Glutamatergic neuron (in vitro differentiated cells): ENCODE measurements around the gene TAB2. TPM values are rescaled to one million over a fixed set of nuclear protein-coding genes. Genes with fewer than 3 reads are reported as not detected.

Experiments used
- DNase-seq: peaks from one replicate; pipeline ENCODE4 v3.0.0; 2022
- H3K27ac Mint-ChIP-seq: one replicate; pipeline ENCODE4 v1.8.0; 2020; ENCODE audit warnings: mild to moderate bottlenecking, mixed read lengths, inconsistent platforms; ENCODE audit not compliant: unreplicated experiment
- H3K27me3 Mint-ChIP-seq: one replicate; pipeline ENCODE4 v1.8.0; 2020; ENCODE audit warnings: mild to moderate bottlenecking, moderate library complexity, mixed read lengths, inconsistent platforms; ENCODE audit not compliant: unreplicated experiment
- H3K36me3 Mint-ChIP-seq: one replicate; pipeline ENCODE4 v1.8.0; 2020; ENCODE audit warnings: mild to moderate bottlenecking, mixed read lengths, inconsistent platforms; ENCODE audit not compliant: unreplicated experiment
- H3K4me1 Mint-ChIP-seq: one replicate; pipeline ENCODE4 v1.8.0; 2020; ENCODE audit warnings: mild to moderate bottlenecking, low read depth, mixed read lengths, inconsistent platforms; ENCODE audit not compliant: unreplicated experiment
- H3K4me3 Mint-ChIP-seq: one replicate; pipeline ENCODE4 v1.8.0; 2020; ENCODE audit warnings: mild to moderate bottlenecking, mixed read lengths, inconsistent platforms; ENCODE audit not compliant: unreplicated experiment
- H3K9me3 Mint-ChIP-seq: one replicate; pipeline ENCODE4 v1.8.0; 2020; ENCODE audit warnings: mild to moderate bottlenecking, moderate library complexity, mixed read lengths, inconsistent platforms; ENCODE audit not compliant: unreplicated experiment
- total RNA-seq: library from RNA; stranded (reverse); fragmentation: NEBNext Ultra II Directional; extraction: Animal tissue kit (Norgen Biotek cat#: 25700); gene quantifications from one replicate; pipeline ENCODE4 v1.2.1, GENCODE V29; 2021; ENCODE audit not compliant: unreplicated experiment
- TF ChIP-seq, protein P1 (sequence below): fragments of 200-600 bp; sonication (generic); IDR thresholded peaks from one replicate; pipeline ENCODE4 v1.5.0; 2021; ENCODE audit not compliant: partially characterized antibody, unreplicated experiment

Gene TAB2
- total RNA-seq, 1 donor from 2014 or later: 39.3 TPM

GRCh38 chr6:149435919-149436586 lies 118.5 kb downstream of the TAB2 start:
- DNase-seq: no peak
- Mint-ChIP-seq H3K4me1 (no peaks in the 10 kb centered on the region), H3K27me3 (peaks cover 2% of the 10 kb centered on the region), H3K27ac (no peak overlapping the region), H3K9me3 (peaks cover 5% of the 10 kb centered on the region), H3K36me3 (no peaks in the 10 kb centered on the region), H3K4me3 (no peak overlapping the region)
- TF ChIP-seq, protein P1, sequence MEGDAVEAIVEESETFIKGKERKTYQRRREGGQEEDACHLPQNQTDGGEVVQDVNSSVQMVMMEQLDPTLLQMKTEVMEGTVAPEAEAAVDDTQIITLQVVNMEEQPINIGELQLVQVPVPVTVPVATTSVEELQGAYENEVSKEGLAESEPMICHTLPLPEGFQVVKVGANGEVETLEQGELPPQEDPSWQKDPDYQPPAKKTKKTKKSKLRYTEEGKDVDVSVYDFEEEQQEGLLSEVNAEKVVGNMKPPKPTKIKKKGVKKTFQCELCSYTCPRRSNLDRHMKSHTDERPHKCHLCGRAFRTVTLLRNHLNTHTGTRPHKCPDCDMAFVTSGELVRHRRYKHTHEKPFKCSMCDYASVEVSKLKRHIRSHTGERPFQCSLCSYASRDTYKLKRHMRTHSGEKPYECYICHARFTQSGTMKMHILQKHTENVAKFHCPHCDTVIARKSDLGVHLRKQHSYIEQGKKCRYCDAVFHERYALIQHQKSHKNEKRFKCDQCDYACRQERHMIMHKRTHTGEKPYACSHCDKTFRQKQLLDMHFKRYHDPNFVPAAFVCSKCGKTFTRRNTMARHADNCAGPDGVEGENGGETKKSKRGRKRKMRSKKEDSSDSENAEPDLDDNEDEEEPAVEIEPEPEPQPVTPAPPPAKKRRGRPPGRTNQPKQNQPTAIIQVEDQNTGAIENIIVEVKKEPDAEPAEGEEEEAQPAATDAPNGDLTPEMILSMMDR: no peak

DNA sequence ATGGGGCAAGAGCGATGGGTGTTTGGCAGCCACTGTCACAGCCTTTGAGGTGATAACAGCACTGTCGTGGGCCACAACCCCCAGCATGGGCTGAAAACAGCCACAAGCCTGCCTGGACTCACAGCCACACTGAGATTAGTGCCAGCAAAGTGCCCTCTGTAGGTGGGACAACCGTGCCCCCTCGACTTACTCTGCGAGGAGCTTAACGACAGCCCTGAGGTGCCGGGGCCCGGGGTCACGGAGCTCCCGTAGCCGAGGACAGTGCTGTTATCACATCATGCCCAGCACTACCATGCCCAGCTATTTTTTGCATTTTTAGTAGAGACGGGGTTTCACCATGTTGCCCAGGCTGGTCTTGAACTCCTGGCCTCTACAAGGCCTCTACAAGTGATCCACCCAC lies 119.1 kb downstream of the TAB2 start:
- no peak overlapping the region for H3K4me3 Mint-ChIP-seq
- H3K36me3 Mint-ChIP-seq: no peaks in the 10 kb centered on the region
- H3K27ac Mint-ChIP-seq: no peak overlapping the region
- H3K9me3 Mint-ChIP-seq: peaks cover 5% of the 10 kb centered on the region
- DNase-seq: no peak
- peaks cover 2% of the 10 kb centered on the region for H3K27me3 Mint-ChIP-seq
- H3K4me1 Mint-ChIP-seq: peaks cover 3% of the 10 kb centered on the region
- TF ChIP-seq, protein P1: no peak

DNA sequence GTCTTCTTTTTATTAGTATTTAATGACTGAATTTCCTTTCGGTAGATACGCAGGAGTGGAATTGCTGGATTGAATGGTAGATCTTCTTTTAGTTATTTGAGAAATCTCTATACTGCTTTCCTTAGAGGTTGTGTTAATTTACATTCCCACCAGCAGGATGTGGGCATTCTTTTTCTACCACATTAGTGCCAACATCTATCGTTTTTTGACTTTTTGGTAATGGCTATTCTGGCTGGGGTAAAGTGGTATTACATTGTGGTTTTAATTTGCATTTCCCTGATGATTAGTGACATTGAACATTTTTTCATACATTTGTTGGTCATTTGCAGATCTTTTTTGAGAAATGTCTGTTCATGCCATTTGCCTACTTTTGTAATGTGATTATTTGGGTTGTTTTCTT lies 119.7 kb downstream of the TAB2 start:
- H3K27me3 Mint-ChIP-seq: peaks cover 2% of the 10 kb centered on the region
- peaks cover 5% of the 10 kb centered on the region for H3K9me3 Mint-ChIP-seq
- H3K36me3 Mint-ChIP-seq: no peaks in the 10 kb centered on the region
- TF ChIP-seq, protein P1: no peak
- H3K4me3 Mint-ChIP-seq: no peak overlapping the region
- no peak for DNase-seq
- peaks cover 3% of the 10 kb centered on the region for H3K4me1 Mint-ChIP-seq
- H3K27ac Mint-ChIP-seq: no peak overlapping the region

DNA sequence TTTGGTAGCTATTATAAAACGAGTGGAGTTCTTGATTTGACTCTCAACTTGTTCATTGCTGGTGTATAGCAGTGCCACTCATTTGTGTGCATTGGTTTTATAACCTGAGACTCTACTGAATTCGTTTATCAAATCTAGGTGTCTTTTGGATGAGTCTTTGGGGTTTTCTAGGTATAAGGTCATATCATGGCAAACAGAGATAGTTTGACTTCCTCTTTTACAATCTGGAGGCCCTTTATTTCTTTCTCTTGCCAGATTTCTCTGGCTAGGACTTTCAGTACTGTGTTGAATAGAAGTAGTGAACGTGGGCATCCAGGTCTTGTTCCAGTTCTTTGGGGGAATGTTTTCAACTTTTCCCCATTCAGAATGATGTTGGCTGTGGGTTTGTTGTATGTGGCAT lies 121.3 kb downstream of the TAB2 start:
- TF ChIP-seq, protein P1: no peak
- Mint-ChIP-seq H3K4me1 (peaks cover 3% of the 10 kb centered on the region), H3K36me3 (no peaks in the 10 kb centered on the region), H3K4me3 (no peak overlapping the region), H3K27me3 (peaks cover 2% of the 10 kb centered on the region), H3K9me3 (peaks cover 5% of the 10 kb centered on the region), H3K27ac (no peak overlapping the region)
- no peak for DNase-seq

DNA sequence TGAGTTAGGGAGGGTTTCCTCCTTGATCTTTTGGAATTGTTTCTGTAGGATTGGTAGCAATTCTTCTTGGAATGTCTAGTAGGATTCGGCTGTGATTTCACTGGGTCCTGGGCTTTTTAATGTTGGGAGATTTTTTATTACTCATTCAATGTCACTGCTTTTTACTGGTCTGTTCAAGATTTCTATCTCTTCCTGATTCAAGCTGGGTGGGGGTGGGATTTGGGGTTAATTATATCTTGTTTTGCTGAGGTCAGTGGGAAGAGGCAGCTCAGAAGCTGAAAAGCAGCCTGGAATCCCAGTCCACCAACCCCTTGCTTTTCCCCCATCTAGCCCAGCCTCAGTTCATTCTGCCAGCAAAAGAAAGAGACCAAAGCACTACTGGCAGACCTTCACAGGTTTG lies 122.1 kb downstream of the TAB2 start:
- Mint-ChIP-seq H3K27me3 (peaks cover 2% of the 10 kb centered on the region), H3K9me3 (peaks cover 5% of the 10 kb centered on the region), H3K4me3 (no peak overlapping the region), H3K27ac (no peak overlapping the region), H3K36me3 (no peaks in the 10 kb centered on the region), H3K4me1 (peaks cover 3% of the 10 kb centered on the region)
- DNase-seq: no peak
- TF ChIP-seq, protein P1: no peak
